GM18519 (cell line): ENCODE results near the gene DCAF6.
"Not testable (repeated sequence)": the region's sequence is repeated elsewhere in the genome, so short reads cannot be mapped to it uniquely, and the experiment has no call there.

ENCODE experiments used
- ATAC-seq: cut with Tn5 transposase; IDR thresholded peaks from one replicate; pipeline ENCODE4 v1.9.1; 2021; ENCODE audit warnings: mild to moderate bottlenecking, moderate library complexity; ENCODE audit not compliant: unreplicated experiment, low FRiP score

The DCAF6 gene, protein sequence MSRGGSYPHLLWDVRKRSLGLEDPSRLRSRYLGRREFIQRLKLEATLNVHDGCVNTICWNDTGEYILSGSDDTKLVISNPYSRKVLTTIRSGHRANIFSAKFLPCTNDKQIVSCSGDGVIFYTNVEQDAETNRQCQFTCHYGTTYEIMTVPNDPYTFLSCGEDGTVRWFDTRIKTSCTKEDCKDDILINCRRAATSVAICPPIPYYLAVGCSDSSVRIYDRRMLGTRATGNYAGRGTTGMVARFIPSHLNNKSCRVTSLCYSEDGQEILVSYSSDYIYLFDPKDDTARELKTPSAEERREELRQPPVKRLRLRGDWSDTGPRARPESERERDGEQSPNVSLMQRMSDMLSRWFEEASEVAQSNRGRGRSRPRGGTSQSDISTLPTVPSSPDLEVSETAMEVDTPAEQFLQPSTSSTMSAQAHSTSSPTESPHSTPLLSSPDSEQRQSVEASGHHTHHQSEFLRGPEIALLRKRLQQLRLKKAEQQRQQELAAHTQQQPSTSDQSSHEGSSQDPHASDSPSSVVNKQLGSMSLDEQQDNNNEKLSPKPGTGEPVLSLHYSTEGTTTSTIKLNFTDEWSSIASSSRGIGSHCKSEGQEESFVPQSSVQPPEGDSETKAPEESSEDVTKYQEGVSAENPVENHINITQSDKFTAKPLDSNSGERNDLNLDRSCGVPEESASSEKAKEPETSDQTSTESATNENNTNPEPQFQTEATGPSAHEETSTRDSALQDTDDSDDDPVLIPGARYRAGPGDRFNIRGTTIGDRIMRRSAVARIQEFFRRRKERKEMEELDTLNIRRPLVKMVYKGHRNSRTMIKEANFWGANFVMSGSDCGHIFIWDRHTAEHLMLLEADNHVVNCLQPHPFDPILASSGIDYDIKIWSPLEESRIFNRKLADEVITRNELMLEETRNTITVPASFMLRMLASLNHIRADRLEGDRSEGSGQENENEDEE

GRCh38 chr1:167936068-167936929 lies at the start of gene DCAF6:
Gene DCAF6 (plus strand): TSS chr1:167936683. CDS start chr1:167936912, 229 bp downstream.
- ATAC-seq = peak; percentile 86

GRCh38 chr1:167887187-167887586 lies 49.3 kb upstream of the DCAF6 start:
- not testable (repeated sequence) for ATAC-seq

DNA sequence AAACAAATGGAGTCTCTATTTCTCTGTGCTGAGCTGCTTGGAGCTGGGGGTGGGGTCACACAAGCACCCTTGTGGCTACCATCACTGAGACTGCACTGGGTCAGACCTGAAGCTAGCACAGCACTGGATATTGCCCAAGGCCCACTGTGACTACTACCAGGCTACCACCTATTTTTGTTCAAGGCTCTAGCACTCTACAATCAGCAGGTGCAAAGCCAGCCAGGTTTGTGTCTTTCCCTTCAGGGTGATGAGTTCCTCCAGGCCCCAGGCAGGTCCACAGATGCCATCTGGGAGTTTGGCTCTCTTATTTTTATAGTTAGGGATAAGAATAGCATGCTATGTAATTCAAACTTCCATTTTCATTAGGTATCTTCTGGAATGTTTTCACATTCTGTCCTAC lies 46.1 kb upstream of the DCAF6 start:
- ATAC-seq = no peak

- no peak for ATAC-seq
Observed at GRCh38 chr1:167893798-167894197, 42.7 kb upstream of the DCAF6 start.

GRCh38 chr1:167898578-167899222 lies 37.8 kb upstream of the DCAF6 start:
- no peak for ATAC-seq

- peak; percentile 85 for ATAC-seq
Observed at GRCh38 chr1:167899253-167899681, 37.2 kb upstream of the DCAF6 start.

DNA sequence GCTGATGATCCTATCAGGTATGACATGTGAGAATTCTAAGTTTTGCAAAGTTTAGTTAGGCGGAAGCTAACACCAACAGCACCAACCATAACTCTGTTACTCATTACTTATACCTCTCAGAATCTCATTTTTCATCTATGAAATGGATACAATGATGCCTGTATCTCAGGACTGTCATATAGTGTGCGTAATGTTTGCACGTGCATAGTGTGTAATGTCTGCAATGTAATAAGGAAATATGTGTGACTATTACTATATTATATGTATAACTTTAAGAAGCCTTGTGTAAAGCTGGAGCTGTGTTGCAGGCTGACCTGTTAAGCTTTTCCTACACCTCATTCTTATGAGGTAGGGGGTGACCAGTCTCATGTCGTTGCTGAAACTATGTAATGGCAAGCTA lies 35.6 kb upstream of the DCAF6 start:
- no peak for ATAC-seq

GRCh38 chr1:167904652-167905130 lies 31.8 kb upstream of the DCAF6 start:
- ATAC-seq = no peak

DNA sequence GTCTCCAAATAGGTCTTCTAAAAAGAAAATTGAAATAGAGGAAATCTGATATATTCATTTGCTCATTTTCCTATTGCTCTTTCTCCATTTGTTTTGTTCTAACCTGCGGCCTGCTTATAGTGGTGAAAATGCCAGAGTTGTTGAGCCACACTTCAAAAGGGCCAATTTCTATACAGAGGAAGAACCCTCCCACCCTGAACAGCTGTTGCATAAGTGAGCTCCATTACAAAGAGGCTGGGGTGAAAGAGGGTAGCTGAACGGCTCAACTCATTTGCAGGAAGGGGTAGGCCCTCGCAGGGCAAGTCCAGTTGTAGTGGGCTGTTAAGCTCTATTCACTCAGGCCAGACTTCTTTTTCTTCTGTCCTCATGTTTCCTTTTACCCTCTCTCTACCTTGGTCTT lies 31.3 kb upstream of the DCAF6 start:
- no peak for ATAC-seq

DNA sequence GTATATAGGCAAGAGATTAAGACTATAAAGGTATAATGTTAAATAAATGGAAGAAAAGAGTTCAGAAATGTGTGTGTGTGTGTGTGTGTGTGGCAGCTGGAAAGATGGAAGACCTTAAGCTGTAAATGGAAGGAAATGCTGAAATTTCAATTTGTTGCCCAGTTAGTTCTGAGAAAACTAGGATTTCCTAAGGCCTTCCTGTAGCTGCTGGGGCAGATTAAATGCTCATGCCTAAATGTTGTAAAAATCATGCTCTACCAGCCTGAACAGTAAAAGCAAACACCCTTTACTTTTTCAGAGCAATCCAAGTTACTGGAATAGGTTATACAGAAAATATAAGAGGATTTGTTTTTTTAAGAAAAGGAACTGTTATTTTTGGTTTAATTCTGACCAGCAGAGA lies 30.8 kb upstream of the DCAF6 start:
- ATAC-seq = no peak

GRCh38 chr1:167909691-167910180 lies 26.7 kb upstream of the DCAF6 start:
- ATAC-seq = no peak

DNA sequence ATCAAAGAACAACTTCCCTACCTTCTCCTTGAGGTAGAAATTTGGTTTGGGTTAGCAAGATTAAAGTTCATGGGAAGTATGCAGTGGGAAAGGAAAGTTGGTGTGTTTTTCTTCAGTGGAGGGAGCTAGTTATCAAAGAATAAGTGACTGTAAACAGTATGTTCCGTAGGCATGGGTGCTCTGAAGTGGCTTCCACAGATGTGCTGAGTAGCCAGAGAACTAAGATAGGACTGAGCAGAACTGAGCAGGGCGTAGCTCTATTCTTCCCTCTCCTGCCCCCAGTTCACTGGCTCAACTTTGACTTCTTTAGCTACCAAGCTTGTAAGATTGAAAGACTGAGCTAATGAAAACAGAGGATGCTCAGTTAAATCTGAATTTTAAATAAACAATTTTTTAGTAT lies 26.0 kb upstream of the DCAF6 start:
- ATAC-seq = no peak

DNA sequence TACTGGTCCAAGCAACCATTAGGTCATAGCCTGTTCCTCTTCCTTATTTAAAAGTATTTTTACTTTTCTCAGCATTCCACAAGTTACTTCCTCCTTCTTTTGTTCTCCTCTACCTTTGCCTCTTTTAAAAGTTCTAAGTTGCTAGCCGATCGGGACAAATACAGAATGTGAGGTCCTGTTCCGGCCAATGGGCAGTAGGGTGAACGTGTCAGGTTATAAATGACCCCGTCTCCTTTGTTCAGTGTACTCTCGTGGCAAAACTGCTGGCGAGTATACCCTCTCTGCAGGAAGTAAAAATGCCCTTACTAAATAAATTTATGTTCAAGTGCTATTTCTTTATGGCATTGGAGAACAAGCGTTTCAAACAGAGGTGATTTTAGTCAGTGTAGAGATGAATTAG lies 25.1 kb upstream of the DCAF6 start:
- ATAC-seq = no peak

GRCh38 chr1:167912294-167912693 lies 24.2 kb upstream of the DCAF6 start:
- no peak for ATAC-seq

DNA sequence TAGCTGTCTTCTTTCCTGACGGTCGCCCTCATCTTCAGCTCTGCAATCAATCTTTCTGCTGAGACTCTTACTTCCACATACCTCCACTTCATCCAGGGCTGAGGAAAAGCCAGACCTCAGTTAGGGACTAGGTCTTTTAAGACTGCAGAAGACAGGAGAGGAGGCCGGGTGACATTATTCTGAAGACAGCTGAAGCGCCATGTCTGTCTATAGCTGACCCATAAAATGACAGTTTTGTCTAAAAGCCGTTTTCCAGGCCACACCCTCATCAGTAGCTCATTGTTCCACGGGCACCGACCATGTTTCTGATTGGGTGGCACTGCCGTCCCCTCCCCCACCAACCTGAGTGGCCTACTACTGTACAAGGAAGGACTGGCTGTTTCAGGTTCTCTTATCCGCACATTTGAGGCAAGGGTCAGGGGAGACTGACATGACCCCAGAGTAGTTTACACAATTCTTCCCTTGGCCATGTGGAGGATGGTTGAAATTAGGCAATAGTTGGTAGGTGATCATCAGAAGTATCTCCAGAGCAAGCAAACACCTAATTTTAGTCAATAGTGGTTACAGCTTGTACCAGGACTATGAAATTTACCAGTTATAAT lies 22.5 kb upstream of the DCAF6 start, which contains the start of gene ADCY10:
ADCY10 (minus strand) TSS at position 240 of the 602 bp plus-strand sequence. CDS start 8,994 bp downstream, outside the sequence.
- no peak for ATAC-seq

DNA sequence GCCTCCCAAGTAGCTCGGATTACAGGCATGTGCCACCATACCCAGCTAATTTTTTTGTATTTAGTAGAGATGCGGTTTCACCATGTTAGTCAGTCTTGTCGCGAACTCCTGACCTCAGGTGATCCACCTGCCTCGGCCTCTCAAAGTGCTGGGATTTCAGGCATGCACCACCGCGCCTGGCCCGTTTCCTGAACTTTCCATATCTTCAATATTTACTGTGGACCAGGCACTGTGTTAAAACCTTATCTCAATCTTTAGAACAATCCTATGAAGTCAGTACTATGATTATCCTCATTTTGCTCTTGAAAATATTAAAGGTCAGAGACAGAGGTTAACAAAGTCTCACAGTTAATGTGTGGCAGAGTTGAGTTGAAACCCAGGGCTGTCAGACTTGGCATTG lies 20.9 kb upstream of the DCAF6 start:
- no peak for ATAC-seq

- ATAC-seq = no peak
Observed at GRCh38 chr1:167916766-167917511, 19.5 kb upstream of the DCAF6 start.

DNA sequence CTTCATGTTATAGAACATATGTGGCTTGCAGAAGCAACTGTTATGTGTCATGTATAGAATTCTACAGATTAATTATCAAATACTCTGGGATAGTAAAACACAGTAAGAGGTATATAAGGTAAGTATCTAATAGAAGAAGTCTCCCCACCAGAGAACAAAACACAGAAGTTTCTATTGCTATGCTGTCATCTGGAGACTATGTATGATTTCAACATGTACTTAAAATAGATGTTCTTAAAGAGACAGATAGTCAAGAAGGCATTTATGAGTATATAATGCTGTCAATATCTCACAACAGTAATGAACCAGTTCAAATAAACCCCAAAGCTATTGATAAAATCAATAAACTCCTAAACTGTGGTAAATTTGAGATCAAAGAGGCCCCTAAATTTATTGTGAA lies 14.5 kb upstream of the DCAF6 start:
- peak; percentile 53 for ATAC-seq
